ENCODE results near the gene CREB3.

- TF ChIP-seq CTCF (conservative IDR thresholded peaks at IDR 0.05; ENCODE audit: low read length) (no peak), EZH2phosphoT487 (IDR thresholded peaks at IDR 0.05; ENCODE audit: borderline replicate concordance) (no peak)
These were observed 16.5 kb downstream of the CREB3 start, which contains the start of the genes GBA2 and RGP1 for GRCh38 chr9:35748858-35749514.

Data from Loucy (cell line).